ENCODE results near the gene LMX1A. TPM values are rescaled to one million over a fixed set of nuclear protein-coding genes. Genes with fewer than 3 reads are reported as not detected.
A peak's percentile ranks its signal among the peaks of the same experiment; 100 is the strongest.

Gene LMX1A
- total RNA-seq, 6 experiments from 2014 or later: 0.14 TPM; not detected in 5

DNA sequence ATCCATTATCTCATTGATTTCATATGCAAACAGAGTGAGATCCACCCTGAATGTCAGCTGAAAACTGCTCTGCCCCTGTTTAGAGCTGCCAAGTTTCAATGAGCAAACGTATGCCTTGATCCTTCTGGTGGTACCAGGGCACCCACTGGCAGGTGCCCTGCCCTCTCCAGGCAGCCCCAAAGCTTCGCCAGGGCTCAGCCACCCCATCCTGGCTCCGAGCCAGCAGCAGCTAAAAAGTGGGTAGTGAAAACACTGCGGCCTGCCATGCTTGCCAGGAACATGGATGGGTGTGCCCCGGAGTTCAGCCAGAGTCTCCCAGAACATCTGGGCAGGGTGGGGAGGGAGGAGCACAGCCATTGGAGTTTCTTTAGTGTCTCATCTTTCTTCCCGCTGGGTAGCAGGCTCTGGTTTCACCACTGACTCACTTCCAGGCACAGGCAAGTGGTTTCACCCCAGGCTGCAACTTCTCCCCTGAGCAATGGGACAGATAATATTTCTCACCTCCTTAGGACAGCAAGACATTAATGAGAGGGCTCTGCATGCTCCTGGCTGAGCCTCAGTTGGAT, 8.1 kb upstream of the LMX1A start:
- DNase-seq: peak in 2 of 3 donors; percentile 44 to 46

DNA sequence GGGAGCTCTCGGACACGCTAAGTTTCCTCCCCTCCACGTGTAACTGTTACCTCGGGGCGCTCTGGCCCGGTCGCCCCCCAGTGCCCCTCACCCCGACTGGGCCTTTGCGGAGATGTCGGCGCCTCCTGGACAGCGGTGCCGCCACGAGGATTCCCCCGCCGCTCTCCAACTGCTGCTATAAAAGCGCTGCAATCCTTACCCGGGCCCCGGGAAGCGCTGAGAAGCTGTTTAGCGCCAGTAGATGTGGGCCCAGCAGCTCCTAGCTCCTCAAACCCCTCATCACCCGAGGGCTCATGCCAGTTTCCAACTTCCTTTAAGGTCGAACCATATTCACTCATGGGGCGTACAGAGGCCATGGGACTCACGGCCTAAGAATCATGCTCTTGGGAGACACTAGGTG, 361 bp upstream of the LMX1A start:
- ATAC-seq (no peak), DNase-seq (no peak)
- no peaks in the 10 kb centered on the region for H3K9me3 ChIP-seq
- 20% methylated on average over 6 of the region's 25 CpGs for WGBS (ENCODE audit: insufficient coverage, low coverage, low lambda C conversion rate, missing lambda C conversion rate)
- peaks cover 11 to 38% of the 10 kb centered on the region in 2 donors for H3K27me3 ChIP-seq
- H3K27ac ChIP-seq: no peak overlapping the region
- peaks cover 0 to 33% (median 3%) of the 10 kb centered on the region in 4 donors for H3K4me1 ChIP-seq
- no peaks in the 10 kb centered on the region for H3K36me3 ChIP-seq
- intact Hi-C loops (cut with DNase I): no loop called here
- TF ChIP-seq POLR2A (IDR thresholded peaks at IDR 0.05): no peak
- TF ChIP-seq, protein P1, sequence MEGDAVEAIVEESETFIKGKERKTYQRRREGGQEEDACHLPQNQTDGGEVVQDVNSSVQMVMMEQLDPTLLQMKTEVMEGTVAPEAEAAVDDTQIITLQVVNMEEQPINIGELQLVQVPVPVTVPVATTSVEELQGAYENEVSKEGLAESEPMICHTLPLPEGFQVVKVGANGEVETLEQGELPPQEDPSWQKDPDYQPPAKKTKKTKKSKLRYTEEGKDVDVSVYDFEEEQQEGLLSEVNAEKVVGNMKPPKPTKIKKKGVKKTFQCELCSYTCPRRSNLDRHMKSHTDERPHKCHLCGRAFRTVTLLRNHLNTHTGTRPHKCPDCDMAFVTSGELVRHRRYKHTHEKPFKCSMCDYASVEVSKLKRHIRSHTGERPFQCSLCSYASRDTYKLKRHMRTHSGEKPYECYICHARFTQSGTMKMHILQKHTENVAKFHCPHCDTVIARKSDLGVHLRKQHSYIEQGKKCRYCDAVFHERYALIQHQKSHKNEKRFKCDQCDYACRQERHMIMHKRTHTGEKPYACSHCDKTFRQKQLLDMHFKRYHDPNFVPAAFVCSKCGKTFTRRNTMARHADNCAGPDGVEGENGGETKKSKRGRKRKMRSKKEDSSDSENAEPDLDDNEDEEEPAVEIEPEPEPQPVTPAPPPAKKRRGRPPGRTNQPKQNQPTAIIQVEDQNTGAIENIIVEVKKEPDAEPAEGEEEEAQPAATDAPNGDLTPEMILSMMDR (IDR thresholded peaks at IDR 0.05): no peak
- H3K4me3 ChIP-seq: peak overlapping the region in 1 of 3 donors; percentile 47

More for the DNA sequence above, 8.1 kb upstream of the LMX1A start:
- H3K36me3 ChIP-seq: no peaks in the 10 kb centered on the region
- intact Hi-C loops (cut with DNase I): loop anchor here (5.0 to 10.0 kb wide), 2 partner anchors 100 to 217 kb away; no protein-coding TSS in a partner anchor
- no peaks in the 10 kb centered on the region for H3K4me1 ChIP-seq
- 16% methylated on average over 5 of the region's 6 CpGs for WGBS (ENCODE audit: insufficient coverage, low coverage, low lambda C conversion rate, missing lambda C conversion rate)
- no peak overlapping the region for H3K27ac ChIP-seq
- no peaks in the 10 kb centered on the region for H3K27me3 ChIP-seq
- H3K4me3 ChIP-seq: no peak overlapping the region
- H3K9me3 ChIP-seq: no peaks in the 10 kb centered on the region
- ATAC-seq: peak; percentile 44 to 63 (median 48)
- TF ChIP-seq, protein P1 (IDR thresholded peaks at IDR 0.05): no peak
- TF ChIP-seq POLR2A (IDR thresholded peaks at IDR 0.05): no peak

DNA sequence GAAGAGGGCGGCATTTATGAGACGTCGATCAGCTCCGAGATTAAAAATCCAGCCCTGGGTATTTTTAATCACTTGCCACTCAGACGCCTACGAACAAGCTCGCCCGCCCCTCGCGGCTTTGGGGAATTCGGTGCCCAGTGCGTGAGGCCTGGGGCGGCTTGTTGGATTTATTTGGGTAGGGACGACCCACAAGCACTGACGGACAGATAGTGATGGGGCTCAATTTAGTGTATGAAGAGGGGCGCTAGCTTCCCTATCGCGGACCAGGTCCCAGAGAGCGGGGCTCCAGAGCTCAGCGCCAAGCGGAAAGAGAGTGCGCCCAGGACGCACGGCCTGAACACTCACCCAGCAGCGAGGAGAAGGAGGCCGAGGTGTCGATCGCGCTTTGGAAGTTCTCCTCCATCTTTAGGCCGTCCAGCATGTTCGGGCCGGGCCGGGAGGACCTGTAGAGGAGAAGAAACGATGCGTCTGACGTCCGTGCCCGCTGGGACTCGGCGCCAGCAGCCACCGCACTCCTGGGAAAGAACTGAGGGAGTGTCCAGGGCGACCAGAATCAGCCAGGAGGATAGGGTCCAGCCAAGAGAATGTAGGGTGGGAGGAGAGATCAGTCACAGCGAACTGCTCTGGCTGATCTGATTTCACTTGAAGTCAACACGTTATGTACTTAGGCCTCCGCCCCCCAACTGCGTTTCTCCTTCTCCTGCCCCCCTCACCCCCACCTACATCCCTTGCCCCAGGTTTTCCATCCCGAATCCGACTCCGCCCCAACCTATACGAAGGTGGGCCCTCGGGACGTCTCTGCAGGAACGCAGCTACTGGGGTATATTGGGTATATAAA, 1.2 kb downstream of the LMX1A start:
- H3K27me3 ChIP-seq: peaks cover 21 to 51% of the 10 kb centered on the region in 2 donors
- no peak for ATAC-seq
- intact Hi-C loops (cut with DNase I): no loop called here
- no peak overlapping the region for H3K4me3 ChIP-seq
- peaks cover 0 to 33% (median 3%) of the 10 kb centered on the region in 4 donors for H3K4me1 ChIP-seq
- no peak overlapping the region for H3K27ac ChIP-seq
- WGBS (ENCODE audit: insufficient coverage, low coverage, low lambda C conversion rate, missing lambda C conversion rate): 0% methylated on average over 8 of the region's 53 CpGs
- no peaks in the 10 kb centered on the region for H3K36me3 ChIP-seq
- DNase-seq: no peak
- no peaks in the 10 kb centered on the region for H3K9me3 ChIP-seq
- no peak for TF ChIP-seq POLR2A (IDR thresholded peaks at IDR 0.05)
- TF ChIP-seq, protein P1 (IDR thresholded peaks at IDR 0.05): no peak

DNA sequence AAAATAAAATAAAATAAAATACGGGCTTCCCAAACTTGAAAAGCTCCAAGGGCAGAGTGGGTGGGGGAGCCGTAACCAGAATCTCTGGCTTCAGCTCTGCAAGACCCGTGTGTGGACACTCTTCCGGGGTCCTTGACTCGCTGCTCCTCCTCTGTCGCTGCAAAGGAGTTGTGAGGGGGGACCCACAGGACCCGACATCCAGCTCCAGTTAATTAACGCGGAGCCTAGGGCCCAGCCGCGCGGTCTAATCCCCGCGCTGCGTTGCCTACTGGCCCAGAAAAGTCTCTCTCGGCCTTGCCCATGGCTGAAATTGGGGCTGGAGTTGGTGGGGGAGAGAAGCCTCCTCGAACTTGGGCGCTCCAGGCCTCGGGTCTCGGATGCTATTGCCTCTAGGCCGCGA, 1.8 kb downstream of the LMX1A start:
- Histone ChIP-seq H3K4me3 (no peak overlapping the region), H3K4me1 (peaks cover 0 to 33% (median 3%) of the 10 kb centered on the region in 4 donors), H3K27ac (no peak overlapping the region), H3K9me3 (no peaks in the 10 kb centered on the region), H3K27me3 (peaks cover 21 to 57% of the 10 kb centered on the region in 2 donors), H3K36me3 (no peaks in the 10 kb centered on the region)
- DNase-seq (no peak), ATAC-seq (no peak)
- TF ChIP-seq, protein P1 (IDR thresholded peaks at IDR 0.05): no peak
- no peak for TF ChIP-seq POLR2A (IDR thresholded peaks at IDR 0.05)
- intact Hi-C loops (cut with DNase I): no loop called here
- WGBS (ENCODE audit: insufficient coverage, low coverage, low lambda C conversion rate, missing lambda C conversion rate): 5% methylated on average over 5 of the region's 22 CpGs

All from right lobe of liver (tissue), 6 donors.